Right ventricle myocardium inferior (tissue), 1 donor: ENCODE results near the gene PRLHR. TPM values are rescaled to one million over a fixed set of nuclear protein-coding genes. Genes with fewer than 3 reads are reported as not detected.
"Not testable (repeated sequence)": the region's sequence is repeated elsewhere in the genome, so short reads cannot be mapped to it uniquely, and the experiment has no call there.

ENCODE experiments used
- ATAC-seq: fragments of 200-7000 bp; cut with Tn5 transposase; one replicate; pipeline ENCODE4 v1.9.1; 2020; ENCODE audit warnings: mild to moderate bottlenecking, moderate library complexity
- DNase-seq: peaks from one replicate; pipeline ENCODE4 v3.0.0; 2021; ENCODE audit errors: missing footprints
- intact Hi-C: fragments of 100-400 bp; cut with DNase I; formaldehyde crosslinking; loops from one replicate; pipeline ENCODE4 v1.11.0; 2022
- long read RNA-seq: library from polyadenylated mRNA; unstranded; transcript quantifications from one replicate; pipeline ENCODE4 v2.0.0, GENCODE V29; 2021
- total RNA-seq: library from RNA; stranded (reverse); fragmentation: NEBNext Ultra II Directional; extraction: Animal tissue kit (Norgen Biotek cat#: 25700); gene quantifications from one replicate; pipeline ENCODE4 v1.2.1, GENCODE V29; 2021
- donor health status: DM: no; HTN: yes; CAD: no; lungs with severe emphysema.

Gene PRLHR
- total RNA-seq: not detected
- long read RNA-seq: 0 reads

GRCh38 chr10:118595598-118596425, at the start of gene PRLHR:
PRLHR (minus strand) TSS chr10:118595648; CDS start chr10:118595244, 404 bp downstream.
- DNase-seq: no peak
- intact Hi-C loops: no loop called here
- no peak for ATAC-seq

- DNase-seq (no peak), ATAC-seq (no peak)
- intact Hi-C loops: no loop called here
Measured at GRCh38 chr10:118642228-118642627, 46.8 kb upstream of the PRLHR start.

GRCh38 chr10:118638680-118639079, 43.2 kb upstream of the PRLHR start:
- intact Hi-C loops: no loop called here
- DNase-seq: no peak
- ATAC-seq: no peak

- no peak for ATAC-seq
- intact Hi-C loops: no loop called here
- DNase-seq: no peak
Measured at GRCh38 chr10:118635674-118636402, 40.4 kb upstream of the PRLHR start.

GRCh38 chr10:118633786-118634185, 38.3 kb upstream of the PRLHR start:
- intact Hi-C loops: no loop called here
- no peak for ATAC-seq
- no peak for DNase-seq

GRCh38 chr10:118629211-118629610, 33.8 kb upstream of the PRLHR start:
- ATAC-seq: no peak
- DNase-seq: no peak
- intact Hi-C loops: no loop called here

- intact Hi-C loops: no loop called here
- DNase-seq: no peak
- ATAC-seq: no peak
Measured at GRCh38 chr10:118628397-118628796, 32.9 kb upstream of the PRLHR start.

GRCh38 chr10:118626953-118627352, 31.5 kb upstream of the PRLHR start:
- DNase-seq (no peak), ATAC-seq (no peak)
- intact Hi-C loops: no loop called here

- ATAC-seq: no peak
- DNase-seq: no peak
- intact Hi-C loops: no loop called here
Measured at GRCh38 chr10:118625504-118625903, 30.1 kb upstream of the PRLHR start.

GRCh38 chr10:118624747-118625146, 29.3 kb upstream of the PRLHR start:
- intact Hi-C loops: no loop called here
- ATAC-seq: no peak
- no peak for DNase-seq

- DNase-seq (no peak), ATAC-seq (no peak)
- intact Hi-C loops: no loop called here
Measured at GRCh38 chr10:118621304-118621942, 26.0 kb upstream of the PRLHR start.

- ATAC-seq, DNase-seq, intact Hi-C loops: not testable (repeated sequence)
Measured at GRCh38 chr10:118613863-118614262, 18.4 kb upstream of the PRLHR start.

GRCh38 chr10:118610577-118610976, 15.1 kb upstream of the PRLHR start:
- intact Hi-C loops: no loop called here
- no peak for ATAC-seq

GRCh38 chr10:118607768-118608354, 12.4 kb upstream of the PRLHR start:
- intact Hi-C loops: no loop called here
- ATAC-seq (no peak), DNase-seq (no peak)

More at GRCh38 chr10:118610577-118610976, 15.1 kb upstream of the PRLHR start:
- DNase-seq: no peak

GRCh38 chr10:118605694-118606093, 10.2 kb upstream of the PRLHR start:
- no peak for DNase-seq
- intact Hi-C loops: no loop called here
- ATAC-seq: no peak

- ATAC-seq (no peak), DNase-seq (no peak)
- intact Hi-C loops: no loop called here
Measured at GRCh38 chr10:118596426-118597124, 1.1 kb upstream of the PRLHR start.

GRCh38 chr10:118595064-118595420, 406 bp downstream of the PRLHR start:
- no peak for ATAC-seq
- intact Hi-C loops: no loop called here
- DNase-seq: no peak

- no peak for DNase-seq
- ATAC-seq: peak; percentile 52
- intact Hi-C loops: no loop called here
Measured at GRCh38 chr10:118594392-118595063, 920 bp downstream of the PRLHR start.
